Measurements from ENCODE around the gene CREBBP.

The CREBBP gene

DNA sequence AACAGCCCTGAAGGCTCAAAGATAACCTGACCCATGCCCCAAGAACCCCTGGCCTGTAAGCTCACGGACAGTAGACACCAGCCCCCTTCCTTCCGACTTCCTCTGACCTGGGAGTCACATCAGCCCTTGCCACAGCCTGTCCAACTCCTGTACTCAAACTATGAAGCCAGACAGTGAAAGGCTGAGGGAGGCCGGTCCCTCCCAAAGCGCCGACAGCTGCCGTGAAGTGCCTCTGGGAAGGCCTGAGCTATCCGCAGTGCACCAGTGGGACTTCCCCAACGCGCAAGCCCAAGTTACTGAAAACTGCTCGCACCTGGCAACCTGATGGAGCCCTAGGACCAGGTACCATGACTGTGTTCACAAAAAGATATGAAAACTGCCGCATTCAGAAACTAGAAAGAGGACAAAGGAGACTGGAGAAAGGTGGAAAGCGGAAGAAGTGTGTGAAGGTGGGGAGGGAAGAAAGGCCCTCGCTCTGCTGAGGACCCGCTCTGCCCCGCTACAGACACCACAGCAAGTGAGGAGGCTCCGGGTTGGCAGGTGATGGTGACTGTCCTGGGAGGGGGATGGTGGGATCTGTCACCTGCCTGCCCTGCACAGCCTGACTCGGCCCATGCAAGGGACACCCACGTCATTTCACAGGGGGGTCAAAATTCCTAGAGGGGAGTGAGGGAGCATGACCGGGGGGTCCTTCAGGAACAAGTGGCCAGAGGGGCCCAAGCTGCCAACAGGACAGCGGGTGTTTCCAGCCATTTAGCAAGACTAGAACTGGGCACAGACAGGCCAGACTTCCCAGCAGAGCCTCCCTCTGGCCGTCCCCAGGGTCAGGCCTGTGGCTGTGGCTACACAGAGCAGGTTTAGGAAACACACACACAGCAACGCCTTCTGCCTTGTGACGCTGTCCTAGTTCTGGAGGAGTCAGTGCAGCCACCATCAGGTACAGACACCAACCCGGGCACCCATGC, 150.1 kb downstream of the CREBBP start:
- TF ChIP-seq, protein P1, sequence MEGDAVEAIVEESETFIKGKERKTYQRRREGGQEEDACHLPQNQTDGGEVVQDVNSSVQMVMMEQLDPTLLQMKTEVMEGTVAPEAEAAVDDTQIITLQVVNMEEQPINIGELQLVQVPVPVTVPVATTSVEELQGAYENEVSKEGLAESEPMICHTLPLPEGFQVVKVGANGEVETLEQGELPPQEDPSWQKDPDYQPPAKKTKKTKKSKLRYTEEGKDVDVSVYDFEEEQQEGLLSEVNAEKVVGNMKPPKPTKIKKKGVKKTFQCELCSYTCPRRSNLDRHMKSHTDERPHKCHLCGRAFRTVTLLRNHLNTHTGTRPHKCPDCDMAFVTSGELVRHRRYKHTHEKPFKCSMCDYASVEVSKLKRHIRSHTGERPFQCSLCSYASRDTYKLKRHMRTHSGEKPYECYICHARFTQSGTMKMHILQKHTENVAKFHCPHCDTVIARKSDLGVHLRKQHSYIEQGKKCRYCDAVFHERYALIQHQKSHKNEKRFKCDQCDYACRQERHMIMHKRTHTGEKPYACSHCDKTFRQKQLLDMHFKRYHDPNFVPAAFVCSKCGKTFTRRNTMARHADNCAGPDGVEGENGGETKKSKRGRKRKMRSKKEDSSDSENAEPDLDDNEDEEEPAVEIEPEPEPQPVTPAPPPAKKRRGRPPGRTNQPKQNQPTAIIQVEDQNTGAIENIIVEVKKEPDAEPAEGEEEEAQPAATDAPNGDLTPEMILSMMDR (conservative IDR thresholded peaks at IDR 0.05; ENCODE audit: control insufficient read depth, insufficient read depth, low read depth, low read length) = no peak
- H3K4me3 ChIP-seq (ENCODE audit: control insufficient read depth, low read depth, low read length) = no peak overlapping the region
- DNase-seq (ENCODE audit: low read depth) = no peak

DNA sequence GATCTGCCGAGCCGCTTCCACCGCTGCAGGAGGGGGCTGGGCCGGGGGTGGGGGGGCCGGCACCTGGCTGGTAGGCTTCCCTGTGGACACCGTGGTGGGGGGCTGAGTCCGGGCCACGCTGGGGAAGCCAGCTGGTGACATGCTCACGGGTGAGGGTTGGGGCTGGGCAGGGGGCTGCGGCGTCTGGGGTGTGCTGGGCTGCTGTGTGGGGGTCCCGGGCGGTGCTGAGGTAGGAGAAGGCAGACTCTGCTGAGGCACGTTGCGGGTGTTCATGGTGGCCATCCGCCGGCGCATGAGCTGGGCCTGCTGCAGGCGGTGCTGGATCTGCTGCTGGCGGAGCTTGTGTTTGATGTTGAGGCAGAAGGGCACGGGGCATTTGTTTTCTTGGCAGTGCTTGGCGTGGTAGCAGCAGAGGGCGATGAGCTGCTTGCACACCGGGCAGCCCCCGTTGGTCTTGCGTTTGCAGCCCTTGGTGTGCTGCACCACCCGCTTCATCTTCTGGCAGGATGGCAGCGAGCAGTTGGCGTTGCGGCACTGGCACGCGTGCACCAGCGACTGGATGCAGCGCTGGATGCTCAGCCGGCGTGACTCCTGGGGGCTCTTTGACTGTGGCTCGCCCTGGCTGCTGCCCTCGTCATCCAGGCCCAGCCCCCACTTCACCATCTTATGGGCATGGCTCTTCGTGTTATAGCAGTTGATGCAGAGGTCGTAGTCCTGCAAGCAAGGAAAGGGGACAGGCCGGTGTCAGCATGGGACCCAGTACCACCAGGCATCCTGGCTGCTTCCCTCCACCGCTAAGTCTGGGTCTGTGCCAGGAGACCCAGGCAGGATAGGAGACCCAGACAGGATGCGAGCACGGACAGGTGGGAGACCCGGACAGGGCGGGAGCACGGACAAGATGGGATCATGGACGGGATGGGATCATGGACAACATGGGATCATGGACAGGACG, 151.1 kb downstream of the CREBBP start:
- no peak for DNase-seq (ENCODE audit: low read depth)
- no peak overlapping the region for H3K4me3 ChIP-seq (ENCODE audit: control insufficient read depth, low read depth, low read length)
- TF ChIP-seq, protein P1 (conservative IDR thresholded peaks at IDR 0.05; ENCODE audit: control insufficient read depth, insufficient read depth, low read depth, low read length) = no peak

DNA sequence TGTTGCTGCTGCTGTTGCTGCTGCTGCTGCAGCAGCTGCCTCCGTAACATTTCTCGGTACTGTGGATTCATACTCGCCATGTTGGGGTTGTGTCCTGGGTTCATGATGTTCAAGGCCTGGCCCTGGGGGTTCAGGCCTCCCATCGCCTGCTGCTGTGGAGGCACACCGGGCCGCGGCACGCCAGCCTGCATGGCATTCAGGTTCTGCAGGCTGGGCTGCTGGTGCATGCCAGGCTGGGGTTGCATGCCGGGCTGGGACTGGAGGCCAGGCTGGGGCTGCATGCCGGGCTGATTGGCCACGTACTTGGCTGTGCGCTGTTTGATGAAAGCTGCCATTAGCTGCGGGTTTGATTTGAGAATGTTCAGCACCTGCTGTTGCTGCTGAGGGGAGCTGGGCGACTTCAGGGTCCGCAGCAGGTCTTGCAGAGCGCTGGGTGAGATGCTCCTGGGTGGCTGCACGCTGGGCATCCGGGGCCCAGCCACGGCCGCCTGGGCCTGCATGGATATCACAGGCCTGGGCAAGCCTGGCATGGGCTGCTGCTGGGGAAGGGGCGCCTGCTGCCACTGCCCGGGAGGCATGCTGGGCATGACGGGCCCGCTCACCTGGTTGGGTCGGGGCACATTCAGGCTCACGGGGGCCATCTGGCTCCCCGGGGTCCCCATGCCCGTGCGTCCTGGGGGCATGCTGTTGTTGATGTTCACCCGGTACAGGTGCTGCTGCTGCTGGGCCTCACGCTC, 151.9 kb downstream of the CREBBP start:
- TF ChIP-seq, protein P1 (conservative IDR thresholded peaks at IDR 0.05; ENCODE audit: control insufficient read depth, insufficient read depth, low read depth, low read length) = no peak
- DNase-seq (ENCODE audit: low read depth) = no peak
- no peak overlapping the region for H3K4me3 ChIP-seq (ENCODE audit: control insufficient read depth, low read depth, low read length)

DNA sequence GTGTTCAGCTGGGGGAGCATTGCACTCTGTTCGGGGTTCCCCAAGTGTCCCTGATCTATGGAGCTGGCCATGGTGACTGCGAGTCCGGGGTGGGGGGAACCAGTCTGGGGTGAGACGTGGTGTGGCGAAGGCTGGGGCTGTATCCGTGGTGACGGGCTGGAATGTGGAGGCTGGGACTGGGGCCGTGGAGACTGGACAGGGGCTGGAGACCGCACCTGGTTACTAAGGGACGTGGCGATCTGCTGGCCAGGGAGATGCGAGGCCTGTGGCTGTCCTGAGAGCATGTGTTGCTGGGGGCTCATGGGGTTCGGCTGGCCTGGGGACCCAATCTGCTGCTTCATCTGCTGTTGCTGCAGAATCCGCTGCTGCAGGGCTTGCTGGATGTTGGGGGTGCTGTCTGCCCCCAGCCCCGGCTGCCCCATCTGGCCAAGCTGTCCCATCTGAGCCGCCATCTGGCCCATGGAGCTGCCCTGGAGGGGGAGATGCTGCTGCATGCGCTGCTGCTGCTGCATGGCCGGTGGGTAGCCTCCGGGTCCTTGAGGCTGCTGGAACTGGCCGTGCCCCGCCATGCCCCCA, 152.6 kb downstream of the CREBBP start:
- no peak overlapping the region for H3K4me3 ChIP-seq (ENCODE audit: control insufficient read depth, low read depth, low read length)
- DNase-seq (ENCODE audit: low read depth) = no peak
- TF ChIP-seq, protein P1 (conservative IDR thresholded peaks at IDR 0.05; ENCODE audit: control insufficient read depth, insufficient read depth, low read depth, low read length) = no peak

DNA sequence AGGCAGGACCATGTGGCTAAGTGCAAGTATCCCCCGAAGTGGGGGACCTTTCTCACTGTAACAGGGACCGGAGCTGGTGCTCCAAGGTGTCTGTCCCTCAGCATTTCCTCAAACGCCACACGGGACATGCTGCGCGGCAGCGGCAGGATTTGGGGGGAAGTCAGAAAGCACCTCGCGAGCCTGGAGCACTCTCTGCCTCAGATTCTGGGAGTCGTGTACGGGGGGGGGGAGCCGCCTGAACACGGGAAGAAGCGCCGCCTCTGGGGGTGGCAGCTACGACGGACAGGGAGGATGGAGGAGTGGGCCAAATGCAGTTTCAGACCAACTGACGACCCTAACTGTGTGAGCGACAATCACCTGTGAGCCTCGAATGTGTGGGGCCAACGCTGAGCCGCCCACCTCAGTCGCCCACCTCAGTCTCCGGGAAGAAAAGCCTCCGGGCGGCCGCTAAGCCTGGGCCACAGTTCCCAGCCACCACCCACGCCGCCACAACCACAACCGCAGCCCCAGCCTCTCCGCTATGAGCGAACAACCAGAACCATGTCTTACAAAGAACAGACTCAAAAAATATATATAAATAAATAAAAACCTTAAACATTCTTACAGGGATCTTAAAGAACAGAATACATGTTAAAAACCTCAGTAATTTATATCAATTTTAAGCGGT, 154.4 kb downstream of the CREBBP start:
- no peak for DNase-seq (ENCODE audit: low read depth)
- H3K4me3 ChIP-seq (ENCODE audit: control insufficient read depth, low read depth, low read length) = no peak overlapping the region
- TF ChIP-seq, protein P1 (conservative IDR thresholded peaks at IDR 0.05; ENCODE audit: control insufficient read depth, insufficient read depth, low read depth, low read length) = no peak
